Caco-2 (cell line): ENCODE measurements around the gene SMTN. TPM values are rescaled to one million over a fixed set of nuclear protein-coding genes. Genes with fewer than 3 reads are reported as not detected.
"Not testable (repeated sequence)": the region's sequence is repeated elsewhere in the genome, so short reads cannot be mapped to it uniquely, and the experiment has no call there.

Source experiments
- BruUV-seq: library from RNA; stranded (reverse); fragments of 400-500 nt; replicated peaks from 2 replicates; lab custom pipeline; 2021; lab: Mats Ljungman, UMichigan
- CTCF ChIA-PET: fragments of 300-600 bp; sonication (Branson Sonifier 250); formaldehyde crosslinking; loops from one replicate; lab custom pipeline; 2022; ENCODE audit warnings: antibody characterized with exemption; lab: Charles Lee
- POLR2A ChIA-PET: fragments of 300-600 bp; sonication (Branson Sonifier 250); formaldehyde crosslinking; loops from one replicate; lab custom pipeline; 2022; ENCODE audit warnings: antibody characterized with exemption; lab: Charles Lee
- DNase-seq, 2 experiments: peaks; one replicate each; pipeline versions ENCODE4 v3.0.0 to v3.0.0-alpha.2; 2020 to 2022
- H3K27me3 ChIP-seq: replicated peaks from 2 replicates; pipeline ENCODE4 v1.6.0; 2011; ENCODE audit warnings: low read length; ENCODE audit not compliant: control insufficient read depth, insufficient read depth
- H3K36me3 ChIP-seq: 2 replicates; pipeline ENCODE4 v1.5.1; 2011; ENCODE audit warnings: low read length; ENCODE audit not compliant: control insufficient read depth, insufficient read depth
- H3K4me1 ChIP-seq: fragments of 250-450 bp; sonication (Bioruptor Pico); 2 replicates; pipeline ENCODE4 v1.5.1; 2020; ENCODE audit warnings: mild to moderate bottlenecking
- H3K4me3 ChIP-seq: 2 replicates; pipeline ENCODE4 v1.5.1; 2011; ENCODE audit warnings: low read depth, mild to moderate bottlenecking, control low read depth, low read length
- H3K9me3 ChIP-seq: fragments of 250-450 bp; sonication (Bioruptor Pico); 2 replicates; pipeline ENCODE4 v1.5.1; 2020; ENCODE audit warnings: mild to moderate bottlenecking, moderate library complexity
- H3K27ac Mint-ChIP-seq: one replicate; pipeline ENCODE4 v1.8.0; 2022; ENCODE audit warnings: mixed read lengths; ENCODE audit not compliant: unreplicated experiment
- H3K27me3 Mint-ChIP-seq: one replicate; pipeline ENCODE4 v1.8.0; 2022; ENCODE audit warnings: mixed read lengths; ENCODE audit not compliant: insufficient read depth, unreplicated experiment
- H3K36me3 Mint-ChIP-seq: one replicate; pipeline ENCODE4 v1.8.0; 2022; ENCODE audit warnings: mild to moderate bottlenecking, mixed read lengths; ENCODE audit not compliant: insufficient read depth, unreplicated experiment
- H3K4me1 Mint-ChIP-seq: one replicate; pipeline ENCODE4 v1.8.0; 2022; ENCODE audit warnings: low read depth, mixed read lengths; ENCODE audit not compliant: unreplicated experiment
- H3K4me3 Mint-ChIP-seq: one replicate; pipeline ENCODE4 v1.8.0; 2022; ENCODE audit warnings: mild to moderate bottlenecking, moderate library complexity, mixed read lengths; ENCODE audit not compliant: unreplicated experiment
- H3K9me3 Mint-ChIP-seq: one replicate; pipeline ENCODE4 v1.8.0; 2022; ENCODE audit warnings: mixed read lengths; ENCODE audit not compliant: unreplicated experiment
- CTCF ChIP-seq, 2 experiments: fragments of 200-600 bp in 1 of 2; IDR thresholded peaks; 1 replicate in 1 of 2; 2 replicates in 1 of 2; pipeline versions ENCODE4 v1.5.1 to v1.8.0; 2011 to 2022; ENCODE audit warnings: antibody characterized with exemption in 1 of 2, control low read depth in 1 of 2, inconsistent platforms in 1 of 2, low read depth in 1 of 2, low read length in 1 of 2, mild to moderate bottlenecking in 1 of 2, moderate library complexity in 1 of 2; ENCODE audit not compliant: insufficient read depth in 1 of 2, severe bottlenecking in 1 of 2, unreplicated experiment in 1 of 2
- intact Hi-C: fragments of 100-400 bp; cut with micrococcal nuclease; formaldehyde crosslinking; loops from one replicate; pipeline ENCODE4 v1.10.0; 2022; ENCODE audit not compliant: unreplicated experiment
- total RNA-seq: library from RNA; stranded (reverse); gene quantifications from 2 replicates; pipeline ENCODE4 v1.2.3, GENCODE V29; 2022

SMTN gene
- total RNA-seq, 1 experiment from 2014 or later, result 71.0 TPM

- Mint-ChIP-seq H3K27me3 (no peaks in the 10 kb centered on the region), H3K36me3 (no peaks in the 10 kb centered on the region), H3K4me3 (no peak overlapping the region), H3K4me1 (peaks cover 25% of the 10 kb centered on the region), H3K9me3 (no peaks in the 10 kb centered on the region), H3K27ac (no peak overlapping the region)
- no peaks in the 10 kb centered on the region for H3K27me3 ChIP-seq
- intact Hi-C loops, result no loop called here
- BruUV-seq, result no TSS peak
- peaks cover 16% of the 10 kb centered on the region; the same call in 1 of the 2 replicates for H3K4me1 ChIP-seq
- H3K4me3 ChIP-seq, result no peak overlapping the region
- no peak for DNase-seq
- POLR2A ChIA-PET, result interaction anchor here (1.7 kb wide), 1 partner anchor 100 kb away, joined by 6 read pairs; the partner anchor contains the start of gene TUG1
- TF ChIP-seq CTCF (IDR thresholded peaks at IDR 0.05; ENCODE audit: insufficient read depth in 1 of 2, low read depth in 1 of 2, low read length in 1 of 2, severe bottlenecking in 1 of 2, unreplicated experiment in 1 of 2), result no peak
- no peaks in the 10 kb centered on the region for H3K9me3 ChIP-seq
- CTCF ChIA-PET, result interaction anchor here (0.7 kb wide), 1 partner anchor 147 kb away, joined by 15 read pairs; no protein-coding TSS in a partner anchor
- H3K36me3 ChIP-seq, result no peaks in the 10 kb centered on the region; the same call in 1 of the 2 replicates
Observed at GRCh38 chr22:31068970-31069369, 12.1 kb upstream of the SMTN start.

GRCh38 chr22:31069691-31070314, 11.3 kb upstream of the SMTN start:
- BruUV-seq, H3K4me3 ChIP-seq, H3K36me3 Mint-ChIP-seq, intact Hi-C loops, H3K36me3 ChIP-seq, DNase-seq, H3K27ac Mint-ChIP-seq, H3K4me3 Mint-ChIP-seq, H3K27me3 ChIP-seq, H3K9me3 Mint-ChIP-seq, H3K27me3 Mint-ChIP-seq, H3K9me3 ChIP-seq: not testable (repeated sequence)
- POLR2A ChIA-PET, result interaction anchor here (1.7 kb wide), 1 partner anchor 100 kb away, joined by 6 read pairs; the partner anchor contains the start of gene TUG1
- CTCF ChIA-PET, result interaction anchor here (0.7 kb wide), 3 partner anchors 18 to 148 kb away, joined by 3 to 15 read pairs (median 3); partner anchors contain the start of gene SELENOM
- H3K4me1 ChIP-seq, result peaks cover 16% of the 10 kb centered on the region; the same call in 1 of the 2 replicates
- H3K4me1 Mint-ChIP-seq, result peaks cover 25% of the 10 kb centered on the region

GRCh38 chr22:31073125-31073524, 8.0 kb upstream of the SMTN start:
- H3K36me3 ChIP-seq, H3K9me3 ChIP-seq, BruUV-seq, H3K27me3 Mint-ChIP-seq, H3K4me3 ChIP-seq, H3K9me3 Mint-ChIP-seq, H3K36me3 Mint-ChIP-seq, H3K27ac Mint-ChIP-seq, H3K27me3 ChIP-seq, intact Hi-C loops, POLR2A ChIA-PET, CTCF ChIA-PET, DNase-seq, H3K4me3 Mint-ChIP-seq: not testable (repeated sequence)
- H3K4me1 ChIP-seq, result peaks cover 12% of the 10 kb centered on the region; the same call in 1 of the 2 replicates
- H3K4me1 Mint-ChIP-seq, result peaks cover 20% of the 10 kb centered on the region

GRCh38 chr22:31073545-31074145, 7.5 kb upstream of the SMTN start:
- H3K9me3 Mint-ChIP-seq, H3K27ac Mint-ChIP-seq, H3K4me3 ChIP-seq, BruUV-seq, POLR2A ChIA-PET, H3K27me3 Mint-ChIP-seq, H3K36me3 Mint-ChIP-seq, H3K27me3 ChIP-seq, H3K9me3 ChIP-seq, DNase-seq, intact Hi-C loops, H3K4me3 Mint-ChIP-seq, CTCF ChIA-PET, H3K36me3 ChIP-seq: not testable (repeated sequence)
- peaks cover 22% of the 10 kb centered on the region for H3K4me1 Mint-ChIP-seq
- H3K4me1 ChIP-seq, result peaks cover 14% of the 10 kb centered on the region; the same call in 1 of the 2 replicates
